HepG2 (cell line): ENCODE results near the gene C1orf116. TPM values are rescaled to one million over a fixed set of nuclear protein-coding genes. Genes with fewer than 3 reads are reported as not detected.
A peak's percentile ranks its signal among the peaks of the same experiment; 100 is the strongest.

Experiments used
- ARHGAP35 ChIP-seq: sonication (generic); formaldehyde crosslinking; IDR thresholded peaks from 2 replicates; pipeline ENCODE4 v1.9.0; 2022; ENCODE audit warnings: mild to moderate bottlenecking, inconsistent platforms, moderate library complexity, missing genetic modification reagents, borderline replicate concordance
- HDAC1 ChIP-seq: sonication (generic); formaldehyde crosslinking; IDR thresholded peaks from 2 replicates; pipeline ENCODE4 v1.5.1; 2020; ENCODE audit warnings: mild to moderate bottlenecking, missing genetic modification reagents
- KDM5A ChIP-seq: fragments of 200-600 bp; sonication (generic); IDR thresholded peaks from 2 replicates; pipeline ENCODE4 v1.7.0; 2018; ENCODE audit warnings: antibody characterized with exemption, mild to moderate bottlenecking, low read length, borderline replicate concordance
- NFIC ChIP-seq: IDR thresholded peaks from 2 replicates; pipeline ENCODE4 v1.6.1; 2012; ENCODE audit warnings: mild to moderate bottlenecking, low read length, inconsistent platforms
- NR1H2 ChIP-seq: sonication (generic); formaldehyde crosslinking; IDR thresholded peaks from 2 replicates; pipeline ENCODE4 v1.8.1; 2022; ENCODE audit warnings: low read depth, missing genetic modification reagents, borderline replicate concordance
- SPEN ChIP-seq: sonication (generic); formaldehyde crosslinking; IDR thresholded peaks from 2 replicates; pipeline ENCODE4 v1.5.1; 2020; ENCODE audit warnings: low read depth, mild to moderate bottlenecking, missing genetic modification reagents
- TRIM24 ChIP-seq: sonication (generic); formaldehyde crosslinking; IDR thresholded peaks from 2 replicates; pipeline ENCODE4 v1.8.0; 2022; ENCODE audit warnings: mild to moderate bottlenecking, missing genetic modification reagents
- ZNF607 ChIP-seq: sonication (generic); formaldehyde crosslinking; IDR thresholded peaks from 2 replicates; pipeline ENCODE4 v1.5.1; 2020; ENCODE audit warnings: missing genetic modification reagents, mild to moderate bottlenecking, borderline replicate concordance
- polyA plus RNA-seq, 8 experiments: library from polyadenylated mRNA; depleted of rRNA in 3 of 8; stranded (reverse) in 7 of 8; unstranded in 1 of 8; fragments of >200 nt; fragmentation: Illumina TruSeq in 4 of 8; extraction: Trizol in 4 of 8; gene quantifications; 2 replicates each; pipeline versions ENCODE4 v1.2.1 to v1.2.3, GENCODE V29; 2011 to 2016; ENCODE audit warnings: low read depth in 4 of 8, missing spikeins in 1 of 8, mixed read lengths in 1 of 8; ENCODE audit not compliant: insufficient read depth in 1 of 8
- total RNA-seq, 5 experiments: library from RNA; depleted of rRNA; stranded (reverse); fragments of >200 nt; fragmentation: Illumina TruSeq; extraction: Trizol; gene quantifications; 2 replicates each; pipeline ENCODE4 v1.2.3, GENCODE V29; 2016; ENCODE audit warnings: low read depth in 1 of 5
- TF ChIP-seq, protein P1 (sequence below): sonication (generic); formaldehyde crosslinking; IDR thresholded peaks from 2 replicates; pipeline ENCODE4 v1.4.0; 2020; ENCODE audit warnings: missing genetic modification reagents
- TF ChIP-seq, protein P2 (sequence below): sonication (generic); formaldehyde crosslinking; IDR thresholded peaks from 2 replicates; pipeline ENCODE4 v1.4.0; 2020; ENCODE audit warnings: mild to moderate bottlenecking, missing genetic modification reagents
- TF ChIP-seq, protein P3 (sequence below): sonication (generic); formaldehyde crosslinking; IDR thresholded peaks from 2 replicates; pipeline ENCODE4 v1.4.0; 2020; ENCODE audit warnings: missing genetic modification reagents, borderline replicate concordance
- TF ChIP-seq, protein P4 (sequence below): sonication (generic); formaldehyde crosslinking; IDR thresholded peaks from 2 replicates; pipeline ENCODE4 v1.8.1; 2023; ENCODE audit warnings: missing genetic modification reagents, inconsistent platforms, borderline replicate concordance
- TF ChIP-seq, protein P5 (sequence below): sonication (generic); formaldehyde crosslinking; conservative IDR thresholded peaks from 2 replicates; pipeline ENCODE4 v1.4.0; 2020; ENCODE audit warnings: mild to moderate bottlenecking, missing genetic modification reagents, moderate library complexity

Gene C1orf116
- total and polyA plus RNA-seq, 2 of the 13 experiments (the other 11 are each of a cell fraction or from before 2014, with no cell fraction given): 0.51 to 0.95 TPM

DNA sequence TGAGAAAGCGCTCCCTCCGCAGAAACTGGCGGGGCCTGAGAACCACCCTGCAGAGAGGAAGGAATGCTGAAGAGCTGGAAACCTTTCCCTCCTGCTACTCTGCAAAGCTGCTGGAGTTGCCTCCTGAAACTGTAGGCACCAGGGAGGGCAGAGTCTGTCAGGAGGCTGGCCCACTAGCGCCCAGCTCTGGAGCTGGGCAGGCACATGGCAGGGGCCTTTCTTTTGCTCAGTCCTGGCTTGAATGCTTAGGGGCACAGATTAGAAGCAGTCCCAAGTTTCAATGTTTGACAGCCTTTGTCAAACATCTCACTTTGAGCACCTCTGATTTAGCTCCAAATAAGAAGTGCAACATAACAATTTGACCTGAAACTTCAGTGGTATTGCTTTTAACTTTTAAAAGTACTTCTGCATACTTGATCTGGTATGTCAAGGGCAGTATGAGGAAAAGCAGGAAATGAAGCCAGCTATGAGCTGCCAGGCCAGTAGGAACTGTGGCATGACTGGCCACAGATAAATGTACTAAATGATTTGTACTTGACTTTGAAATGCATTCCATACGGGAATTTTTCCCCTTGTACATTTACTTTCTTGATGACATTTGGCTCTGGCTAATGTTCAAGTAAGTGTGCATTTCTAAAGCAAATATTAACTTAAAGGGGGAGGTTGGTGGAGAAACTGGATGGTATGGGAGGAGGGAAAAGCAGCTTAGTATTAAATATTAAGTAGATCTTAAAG lies 7.2 kb downstream of the C1orf116 start (continued):
- TF ChIP-seq, protein P1, sequence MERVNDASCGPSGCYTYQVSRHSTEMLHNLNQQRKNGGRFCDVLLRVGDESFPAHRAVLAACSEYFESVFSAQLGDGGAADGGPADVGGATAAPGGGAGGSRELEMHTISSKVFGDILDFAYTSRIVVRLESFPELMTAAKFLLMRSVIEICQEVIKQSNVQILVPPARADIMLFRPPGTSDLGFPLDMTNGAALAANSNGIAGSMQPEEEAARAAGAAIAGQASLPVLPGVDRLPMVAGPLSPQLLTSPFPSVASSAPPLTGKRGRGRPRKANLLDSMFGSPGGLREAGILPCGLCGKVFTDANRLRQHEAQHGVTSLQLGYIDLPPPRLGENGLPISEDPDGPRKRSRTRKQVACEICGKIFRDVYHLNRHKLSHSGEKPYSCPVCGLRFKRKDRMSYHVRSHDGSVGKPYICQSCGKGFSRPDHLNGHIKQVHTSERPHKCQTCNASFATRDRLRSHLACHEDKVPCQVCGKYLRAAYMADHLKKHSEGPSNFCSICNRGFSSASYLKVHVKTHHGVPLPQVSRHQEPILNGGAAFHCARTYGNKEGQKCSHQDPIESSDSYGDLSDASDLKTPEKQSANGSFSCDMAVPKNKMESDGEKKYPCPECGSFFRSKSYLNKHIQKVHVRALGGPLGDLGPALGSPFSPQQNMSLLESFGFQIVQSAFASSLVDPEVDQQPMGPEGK (CRISPR knock-in tag): peak; percentile 73
- no peak for TF ChIP-seq SPEN
- TF ChIP-seq NR1H2 (CRISPR knock-in tag): no peak
- TF ChIP-seq, protein P2, sequence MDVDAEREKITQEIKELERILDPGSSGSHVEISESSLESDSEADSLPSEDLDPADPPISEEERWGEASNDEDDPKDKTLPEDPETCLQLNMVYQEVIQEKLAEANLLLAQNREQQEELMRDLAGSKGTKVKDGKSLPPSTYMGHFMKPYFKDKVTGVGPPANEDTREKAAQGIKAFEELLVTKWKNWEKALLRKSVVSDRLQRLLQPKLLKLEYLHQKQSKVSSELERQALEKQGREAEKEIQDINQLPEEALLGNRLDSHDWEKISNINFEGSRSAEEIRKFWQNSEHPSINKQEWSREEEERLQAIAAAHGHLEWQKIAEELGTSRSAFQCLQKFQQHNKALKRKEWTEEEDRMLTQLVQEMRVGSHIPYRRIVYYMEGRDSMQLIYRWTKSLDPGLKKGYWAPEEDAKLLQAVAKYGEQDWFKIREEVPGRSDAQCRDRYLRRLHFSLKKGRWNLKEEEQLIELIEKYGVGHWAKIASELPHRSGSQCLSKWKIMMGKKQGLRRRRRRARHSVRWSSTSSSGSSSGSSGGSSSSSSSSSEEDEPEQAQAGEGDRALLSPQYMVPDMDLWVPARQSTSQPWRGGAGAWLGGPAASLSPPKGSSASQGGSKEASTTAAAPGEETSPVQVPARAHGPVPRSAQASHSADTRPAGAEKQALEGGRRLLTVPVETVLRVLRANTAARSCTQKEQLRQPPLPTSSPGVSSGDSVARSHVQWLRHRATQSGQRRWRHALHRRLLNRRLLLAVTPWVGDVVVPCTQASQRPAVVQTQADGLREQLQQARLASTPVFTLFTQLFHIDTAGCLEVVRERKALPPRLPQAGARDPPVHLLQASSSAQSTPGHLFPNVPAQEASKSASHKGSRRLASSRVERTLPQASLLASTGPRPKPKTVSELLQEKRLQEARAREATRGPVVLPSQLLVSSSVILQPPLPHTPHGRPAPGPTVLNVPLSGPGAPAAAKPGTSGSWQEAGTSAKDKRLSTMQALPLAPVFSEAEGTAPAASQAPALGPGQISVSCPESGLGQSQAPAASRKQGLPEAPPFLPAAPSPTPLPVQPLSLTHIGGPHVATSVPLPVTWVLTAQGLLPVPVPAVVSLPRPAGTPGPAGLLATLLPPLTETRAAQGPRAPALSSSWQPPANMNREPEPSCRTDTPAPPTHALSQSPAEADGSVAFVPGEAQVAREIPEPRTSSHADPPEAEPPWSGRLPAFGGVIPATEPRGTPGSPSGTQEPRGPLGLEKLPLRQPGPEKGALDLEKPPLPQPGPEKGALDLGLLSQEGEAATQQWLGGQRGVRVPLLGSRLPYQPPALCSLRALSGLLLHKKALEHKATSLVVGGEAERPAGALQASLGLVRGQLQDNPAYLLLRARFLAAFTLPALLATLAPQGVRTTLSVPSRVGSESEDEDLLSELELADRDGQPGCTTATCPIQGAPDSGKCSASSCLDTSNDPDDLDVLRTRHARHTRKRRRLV (CRISPR knock-in tag): no peak
- peak; percentile 83 for TF ChIP-seq NFIC
- peak; percentile 38; the same call in 1 of the 2 replicates for TF ChIP-seq HDAC1 (CRISPR knock-in tag)
- no peak for TF ChIP-seq ARHGAP35 (CRISPR knock-in tag)
- TF ChIP-seq KDM5A: no peak
- TF ChIP-seq, protein P3, sequence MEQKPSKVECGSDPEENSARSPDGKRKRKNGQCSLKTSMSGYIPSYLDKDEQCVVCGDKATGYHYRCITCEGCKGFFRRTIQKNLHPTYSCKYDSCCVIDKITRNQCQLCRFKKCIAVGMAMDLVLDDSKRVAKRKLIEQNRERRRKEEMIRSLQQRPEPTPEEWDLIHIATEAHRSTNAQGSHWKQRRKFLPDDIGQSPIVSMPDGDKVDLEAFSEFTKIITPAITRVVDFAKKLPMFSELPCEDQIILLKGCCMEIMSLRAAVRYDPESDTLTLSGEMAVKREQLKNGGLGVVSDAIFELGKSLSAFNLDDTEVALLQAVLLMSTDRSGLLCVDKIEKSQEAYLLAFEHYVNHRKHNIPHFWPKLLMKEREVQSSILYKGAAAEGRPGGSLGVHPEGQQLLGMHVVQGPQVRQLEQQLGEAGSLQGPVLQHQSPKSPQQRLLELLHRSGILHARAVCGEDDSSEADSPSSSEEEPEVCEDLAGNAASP (CRISPR knock-in tag): peak; percentile 52; the same call in 1 of the 2 replicates
- TF ChIP-seq TRIM24 (CRISPR knock-in tag): no peak
- TF ChIP-seq, protein P4, sequence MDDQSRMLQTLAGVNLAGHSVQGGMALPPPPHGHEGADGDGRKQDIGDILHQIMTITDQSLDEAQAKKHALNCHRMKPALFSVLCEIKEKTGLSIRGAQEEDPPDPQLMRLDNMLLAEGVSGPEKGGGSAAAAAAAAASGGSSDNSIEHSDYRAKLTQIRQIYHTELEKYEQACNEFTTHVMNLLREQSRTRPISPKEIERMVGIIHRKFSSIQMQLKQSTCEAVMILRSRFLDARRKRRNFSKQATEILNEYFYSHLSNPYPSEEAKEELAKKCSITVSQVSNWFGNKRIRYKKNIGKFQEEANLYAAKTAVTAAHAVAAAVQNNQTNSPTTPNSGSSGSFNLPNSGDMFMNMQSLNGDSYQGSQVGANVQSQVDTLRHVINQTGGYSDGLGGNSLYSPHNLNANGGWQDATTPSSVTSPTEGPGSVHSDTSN (CRISPR knock-in tag): no peak
- TF ChIP-seq, protein P5, sequence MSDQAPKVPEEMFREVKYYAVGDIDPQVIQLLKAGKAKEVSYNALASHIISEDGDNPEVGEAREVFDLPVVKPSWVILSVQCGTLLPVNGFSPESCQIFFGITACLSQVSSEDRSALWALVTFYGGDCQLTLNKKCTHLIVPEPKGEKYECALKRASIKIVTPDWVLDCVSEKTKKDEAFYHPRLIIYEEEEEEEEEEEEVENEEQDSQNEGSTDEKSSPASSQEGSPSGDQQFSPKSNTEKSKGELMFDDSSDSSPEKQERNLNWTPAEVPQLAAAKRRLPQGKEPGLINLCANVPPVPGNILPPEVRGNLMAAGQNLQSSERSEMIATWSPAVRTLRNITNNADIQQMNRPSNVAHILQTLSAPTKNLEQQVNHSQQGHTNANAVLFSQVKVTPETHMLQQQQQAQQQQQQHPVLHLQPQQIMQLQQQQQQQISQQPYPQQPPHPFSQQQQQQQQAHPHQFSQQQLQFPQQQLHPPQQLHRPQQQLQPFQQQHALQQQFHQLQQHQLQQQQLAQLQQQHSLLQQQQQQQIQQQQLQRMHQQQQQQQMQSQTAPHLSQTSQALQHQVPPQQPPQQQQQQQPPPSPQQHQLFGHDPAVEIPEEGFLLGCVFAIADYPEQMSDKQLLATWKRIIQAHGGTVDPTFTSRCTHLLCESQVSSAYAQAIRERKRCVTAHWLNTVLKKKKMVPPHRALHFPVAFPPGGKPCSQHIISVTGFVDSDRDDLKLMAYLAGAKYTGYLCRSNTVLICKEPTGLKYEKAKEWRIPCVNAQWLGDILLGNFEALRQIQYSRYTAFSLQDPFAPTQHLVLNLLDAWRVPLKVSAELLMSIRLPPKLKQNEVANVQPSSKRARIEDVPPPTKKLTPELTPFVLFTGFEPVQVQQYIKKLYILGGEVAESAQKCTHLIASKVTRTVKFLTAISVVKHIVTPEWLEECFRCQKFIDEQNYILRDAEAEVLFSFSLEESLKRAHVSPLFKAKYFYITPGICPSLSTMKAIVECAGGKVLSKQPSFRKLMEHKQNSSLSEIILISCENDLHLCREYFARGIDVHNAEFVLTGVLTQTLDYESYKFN (CRISPR knock-in tag): peak; percentile 70
- TF ChIP-seq ZNF607: no peak
